CD14-positive monocyte (primary cell): ENCODE measurements around the gene CREBBP. TPM values are rescaled to one million over a fixed set of nuclear protein-coding genes. Genes with fewer than 3 reads are reported as not detected.

Experiments used
- DNase-seq, 3 donors: peaks; one replicate each; pipeline ENCODE4 v3.0.0-alpha.2; 2011 to 2022
- H2AFZ ChIP-seq: 2 replicates; pipeline ENCODE4 v1.6.0; 2012; ENCODE audit warnings: mild to moderate bottlenecking, low read depth, low read length, inconsistent platforms; ENCODE audit not compliant: insufficient read depth, poor library complexity, severe bottlenecking
- H3K27ac ChIP-seq, 2 donors: 1 replicate in 1 of 2; 2 replicates in 1 of 2; pipeline ENCODE4 v1.5.1; 2012 to 2013; ENCODE audit warnings: low read length in 2 of 2, control low read depth in 1 of 2, inconsistent platforms in 1 of 2, low read depth in 1 of 2, mild to moderate bottlenecking in 1 of 2
- H3K27me3 ChIP-seq, 2 donors: one replicate each; pipeline versions ENCODE4 v1.6.0 to v1.6.1; 2011 to 2013; ENCODE audit warnings: low read length in 2 of 2; ENCODE audit not compliant: control insufficient read depth in 2 of 2, insufficient read depth in 2 of 2
- H3K36me3 ChIP-seq, 2 donors: replicated peaks in 1 of 2; 1 replicate in 1 of 2; 2 replicates in 1 of 2; pipeline versions ENCODE4 v1.5.1 to v1.6.1; 2012 to 2013; ENCODE audit warnings: low read length in 2 of 2, control low read depth in 1 of 2, inconsistent platforms in 1 of 2, mild to moderate bottlenecking in 1 of 2; ENCODE audit not compliant: insufficient read depth in 2 of 2, control insufficient read depth in 1 of 2
- H3K4me1 ChIP-seq, 2 donors: 1 replicate in 1 of 2; 2 replicates in 1 of 2; pipeline versions ENCODE4 v1.5.1 to v1.6.1; 2012 to 2013; ENCODE audit warnings: low read length in 2 of 2, control low read depth in 1 of 2, inconsistent platforms in 1 of 2, mild to moderate bottlenecking in 1 of 2, moderate library complexity in 1 of 2; ENCODE audit not compliant: insufficient read depth in 2 of 2, control insufficient read depth in 1 of 2
- H3K4me2 ChIP-seq: replicated peaks from 2 replicates; pipeline ENCODE3; 2012; ENCODE audit warnings: low read length, moderate library complexity, mild to moderate bottlenecking; ENCODE audit not compliant: poor library complexity, severe bottlenecking; ENCODE audit errors: extremely low read depth
- H3K4me3 ChIP-seq, 3 experiments: fragments of 200-600 bp in 1 of 3; sonication (generic) in 1 of 3; replicated peaks in 1 of 3; 1 replicate in 2 of 3; 2 replicates in 1 of 3; pipeline ENCODE4 v1.5.1; 2011 to 2013; ENCODE audit warnings: low read length in 3 of 3, mild to moderate bottlenecking in 3 of 3, control low read depth in 2 of 3, low read depth in 2 of 3, inconsistent platforms in 1 of 3, moderate library complexity in 1 of 3
- H3K79me2 ChIP-seq: 2 replicates; pipeline ENCODE4 v1.6.0; 2012; ENCODE audit warnings: mild to moderate bottlenecking, control low read depth, inconsistent platforms, low read length, moderate library complexity; ENCODE audit not compliant: insufficient read depth
- H3K9ac ChIP-seq: 2 replicates; pipeline ENCODE4 v1.6.0; 2017; ENCODE audit warnings: low read length, mild to moderate bottlenecking; ENCODE audit not compliant: insufficient read depth, poor library complexity, severe bottlenecking
- H3K9me3 ChIP-seq, 2 donors: replicated peaks in 1 of 2; 1 replicate in 1 of 2; 2 replicates in 1 of 2; pipeline versions ENCODE4 v1.5.1 to v1.6.1; 2012 to 2013; ENCODE audit warnings: low read length in 2 of 2, control low read depth in 1 of 2; ENCODE audit not compliant: control insufficient read depth in 1 of 2, insufficient read depth in 1 of 2
- H4K20me1 ChIP-seq: 2 replicates; pipeline ENCODE4 v1.6.0; 2012; ENCODE audit warnings: mild to moderate bottlenecking, low read length, control low read depth, moderate library complexity; ENCODE audit not compliant: insufficient read depth
- H3K27ac Mint-ChIP-seq, 7 donors: one replicate each; pipeline ENCODE4 v1.8.0; 2020; ENCODE audit warnings: mild to moderate bottlenecking in 7 of 7, mixed read lengths in 7 of 7, moderate library complexity in 6 of 7, inconsistent platforms in 2 of 7
- H3K27me3 Mint-ChIP-seq, 3 donors: one replicate each; pipeline ENCODE4 v1.8.0; 2021 to 2022; ENCODE audit warnings: low read depth in 3 of 3, mild to moderate bottlenecking in 3 of 3, mixed read lengths in 3 of 3, moderate library complexity in 3 of 3, inconsistent platforms in 1 of 3
- H3K36me3 Mint-ChIP-seq, 2 donors: one replicate each; pipeline ENCODE4 v1.8.0; 2020; ENCODE audit warnings: mixed read lengths in 2 of 2, inconsistent platforms in 1 of 2, mild to moderate bottlenecking in 1 of 2
- H3K4me1 Mint-ChIP-seq: one replicate; pipeline ENCODE4 v1.8.0; 2020; ENCODE audit warnings: mild to moderate bottlenecking, mixed read lengths
- H3K4me3 Mint-ChIP-seq, 2 donors: one replicate each; pipeline ENCODE4 v1.8.0; 2020; ENCODE audit warnings: mild to moderate bottlenecking in 2 of 2, mixed read lengths in 2 of 2, moderate library complexity in 1 of 2
- H3K9me3 Mint-ChIP-seq, 7 donors: one replicate each; pipeline ENCODE4 v1.8.0; 2020 to 2022; ENCODE audit warnings: mixed read lengths in 7 of 7, mild to moderate bottlenecking in 6 of 7, moderate library complexity in 6 of 7, inconsistent platforms in 2 of 7
- WGBS: methylation state at CpG from one replicate; pipeline ENCODE4 v1.1.5; 2013; ENCODE audit warnings: missing lambda C conversion rate; ENCODE audit not compliant: insufficient coverage; 5-methylcytosine and 5-hydroxymethylcytosine counted together
- intact Hi-C, 2 donors: fragments of 100-400 bp; cut with micrococcal nuclease; formaldehyde crosslinking; loops; one replicate each; pipeline versions ENCODE4 v1.15.0 to v1.15.1; 2023
- polyA plus RNA-seq, 3 donors: library from polyadenylated mRNA; depleted of rRNA in 1 of 3; unstranded in 2 of 3; stranded (reverse) in 1 of 3; fragments of 300-500 nt in 2 of 3; fragments of >200 nt in 1 of 3; fragmentation: Illumina TruSeq in 2 of 3; gene quantifications; 1 replicate in 2 of 3; 2 replicates in 1 of 3; pipeline ENCODE4 v1.2.3, GENCODE V29; 2012 to 2021
- TF ChIP-seq, protein P1 (sequence below): fragments of 200-600 bp; IDR thresholded peaks from one replicate; pipeline ENCODE4 v1.8.0; 2022; ENCODE audit warnings: antibody characterized with exemption, mild to moderate bottlenecking

Gene CREBBP
- polyA plus RNA-seq, 3 donors: 2.1 to 26.9 (median 6.2) TPM

DNA sequence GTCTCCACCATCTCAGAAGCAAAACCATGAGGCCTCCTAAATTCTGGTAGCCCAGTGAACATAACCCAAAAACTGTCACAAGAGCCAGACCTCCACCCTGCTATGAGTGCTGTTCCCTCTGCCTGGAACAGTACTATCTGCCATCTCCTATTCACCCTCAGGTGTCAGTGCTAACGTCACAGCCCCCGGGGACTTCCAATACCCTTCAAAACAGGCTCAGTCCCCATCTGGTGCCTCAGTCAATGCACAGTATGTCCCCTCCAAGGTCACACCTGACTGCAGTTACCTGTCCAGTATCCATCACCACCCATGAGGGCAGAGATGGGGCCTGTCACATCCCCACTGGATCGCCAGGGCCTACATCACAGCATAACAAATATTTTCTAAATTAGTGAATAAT is 11.5 kb downstream of the CREBBP start:
- Mint-ChIP-seq H3K27me3 (peaks cover 0 to 2% (median 2%) of the 10 kb centered on the region in 3 donors), H3K27ac (peak overlapping the region in 2 of 7 donors; percentile 47 to 51), H3K36me3 (peaks cover 15 to 18% of the 10 kb centered on the region in 2 donors), H3K4me3 (no peak overlapping the region), H3K4me1 (peaks cover 76% of the 10 kb centered on the region), H3K9me3 (no peaks in the 10 kb centered on the region)
- DNase-seq: no peak
- H3K36me3 ChIP-seq: peaks cover 0 to 13% of the 10 kb centered on the region in 2 donors
- H4K20me1 ChIP-seq: peaks cover 100% of the 10 kb centered on the region
- intact Hi-C loops: no loop called here
- H2AFZ ChIP-seq: no peak overlapping the region
- no peak overlapping the region for H3K4me2 ChIP-seq
- H3K4me1 ChIP-seq: peaks cover 26 to 36% of the 10 kb centered on the region in 2 donors
- H3K4me3 ChIP-seq: no peak overlapping the region
- H3K9me3 ChIP-seq: no peaks in the 10 kb centered on the region
- H3K27ac ChIP-seq: peak overlapping the region in 1 of 2 donors; percentile 38
- H3K9ac ChIP-seq: no peak overlapping the region
- TF ChIP-seq, protein P1, sequence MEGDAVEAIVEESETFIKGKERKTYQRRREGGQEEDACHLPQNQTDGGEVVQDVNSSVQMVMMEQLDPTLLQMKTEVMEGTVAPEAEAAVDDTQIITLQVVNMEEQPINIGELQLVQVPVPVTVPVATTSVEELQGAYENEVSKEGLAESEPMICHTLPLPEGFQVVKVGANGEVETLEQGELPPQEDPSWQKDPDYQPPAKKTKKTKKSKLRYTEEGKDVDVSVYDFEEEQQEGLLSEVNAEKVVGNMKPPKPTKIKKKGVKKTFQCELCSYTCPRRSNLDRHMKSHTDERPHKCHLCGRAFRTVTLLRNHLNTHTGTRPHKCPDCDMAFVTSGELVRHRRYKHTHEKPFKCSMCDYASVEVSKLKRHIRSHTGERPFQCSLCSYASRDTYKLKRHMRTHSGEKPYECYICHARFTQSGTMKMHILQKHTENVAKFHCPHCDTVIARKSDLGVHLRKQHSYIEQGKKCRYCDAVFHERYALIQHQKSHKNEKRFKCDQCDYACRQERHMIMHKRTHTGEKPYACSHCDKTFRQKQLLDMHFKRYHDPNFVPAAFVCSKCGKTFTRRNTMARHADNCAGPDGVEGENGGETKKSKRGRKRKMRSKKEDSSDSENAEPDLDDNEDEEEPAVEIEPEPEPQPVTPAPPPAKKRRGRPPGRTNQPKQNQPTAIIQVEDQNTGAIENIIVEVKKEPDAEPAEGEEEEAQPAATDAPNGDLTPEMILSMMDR: no peak
- no peaks in the 10 kb centered on the region for H3K27me3 ChIP-seq
- 95% methylated on average over 2 of the region's 3 CpGs for WGBS
- peaks cover 100% of the 10 kb centered on the region for H3K79me2 ChIP-seq

DNA sequence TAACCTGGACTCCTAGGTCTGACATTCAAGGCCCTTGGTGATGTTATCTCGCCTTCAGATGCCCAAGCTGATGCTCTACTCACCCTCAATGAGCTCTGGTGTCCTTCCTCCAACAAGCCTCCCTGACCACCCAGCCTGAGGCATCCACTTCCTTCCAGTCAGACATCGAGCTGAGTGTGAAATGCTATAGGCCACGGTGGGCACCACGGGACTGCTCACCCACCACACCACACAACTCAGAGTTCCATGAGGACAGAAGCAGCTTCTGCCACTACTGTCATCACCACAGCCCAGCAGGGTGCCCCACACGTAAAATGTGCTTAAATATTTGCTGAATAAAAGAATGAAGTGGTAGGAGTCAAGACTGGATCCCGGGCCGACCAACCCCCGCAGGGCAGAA is 12.0 kb downstream of the CREBBP start:
- H3K27ac Mint-ChIP-seq: peak overlapping the region in 4 of 7 donors; percentile 27 to 55 (median 49)
- intact Hi-C loops: no loop called here
- H3K9me3 Mint-ChIP-seq: no peaks in the 10 kb centered on the region
- H2AFZ ChIP-seq: no peak overlapping the region
- H3K4me2 ChIP-seq: no peak overlapping the region
- H3K36me3 ChIP-seq: peaks cover 0 to 11% of the 10 kb centered on the region in 2 donors
- peaks cover 76% of the 10 kb centered on the region for H3K4me1 Mint-ChIP-seq
- no peak overlapping the region for H3K4me3 ChIP-seq
- no peak for DNase-seq
- no peaks in the 10 kb centered on the region for H3K9me3 ChIP-seq
- H3K27me3 Mint-ChIP-seq: peaks cover 0 to 2% (median 2%) of the 10 kb centered on the region in 3 donors
- 82% methylated on average over 7 of the region's 8 CpGs for WGBS
- TF ChIP-seq, protein P1: no peak
- H3K79me2 ChIP-seq: peaks cover 100% of the 10 kb centered on the region
- H3K36me3 Mint-ChIP-seq: peaks cover 15 to 19% of the 10 kb centered on the region in 2 donors
- no peak overlapping the region for H3K4me3 Mint-ChIP-seq
- no peak overlapping the region for H3K9ac ChIP-seq
- H3K4me1 ChIP-seq: peaks cover 30 to 37% of the 10 kb centered on the region in 2 donors
- H4K20me1 ChIP-seq: peaks cover 100% of the 10 kb centered on the region
- H3K27me3 ChIP-seq: no peaks in the 10 kb centered on the region
- H3K27ac ChIP-seq: peak overlapping the region in 1 of 2 donors; percentile 38
